Measurements from ENCODE around the gene OR7C1. TPM values are rescaled to one million over a fixed set of nuclear protein-coding genes. Genes with fewer than 3 reads are reported as not detected.
"Not testable (repeated sequence)": the region's sequence is repeated elsewhere in the genome, so short reads cannot be mapped to it uniquely, and the experiment has no call there.

OR7C1 gene
- total RNA-seq, 1 donor from 2014 or later = not detected

DNA sequence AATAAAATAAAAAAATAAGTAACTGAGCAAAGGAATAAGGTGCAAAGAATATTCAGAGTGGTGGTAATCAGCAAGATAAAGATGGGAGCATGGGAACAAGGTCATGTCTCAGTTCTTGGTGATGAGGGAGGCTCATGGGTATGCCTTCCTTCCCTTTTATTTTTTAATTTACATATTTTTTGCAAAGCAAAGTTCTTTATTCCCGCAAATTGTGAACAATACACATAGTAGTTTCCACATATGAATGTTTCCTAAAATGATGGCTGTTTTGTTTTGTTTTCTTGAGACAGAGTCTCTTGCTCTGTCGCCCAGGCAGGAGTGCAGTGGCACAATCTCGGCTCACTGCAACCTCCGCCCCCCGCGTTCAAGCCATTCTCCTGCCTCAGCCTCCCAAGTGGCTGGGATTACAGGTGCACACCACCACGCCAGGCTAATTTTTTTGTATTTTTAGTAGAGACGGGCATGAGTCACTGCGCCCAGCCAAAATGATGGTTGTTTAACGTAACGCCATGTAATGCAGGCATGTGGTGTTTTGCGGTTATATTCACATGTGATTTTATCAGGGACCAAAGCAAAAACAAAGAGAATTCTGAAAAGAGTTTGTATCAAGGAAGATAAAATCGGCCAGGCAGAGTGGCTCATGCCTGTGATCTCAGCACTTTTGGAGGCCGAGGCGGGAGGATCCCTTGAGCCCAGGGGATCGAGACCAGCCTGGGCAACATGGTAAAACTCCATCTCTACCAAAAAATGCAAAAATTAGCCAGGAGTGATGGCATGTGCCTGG, 52.2 kb downstream of the OR7C1 start:
- Histone ChIP-seq H3K4me1 (no peaks in the 10 kb centered on the region), H3K27me3 (no peaks in the 10 kb centered on the region), H3K36me3 (no peaks in the 10 kb centered on the region), H3K9me3 (no peaks in the 10 kb centered on the region), H3K27ac (peak overlapping the region; percentile 6), H3K4me3 (no peak overlapping the region)
- no peak for DNase-seq
- intact Hi-C loops (cut with DNase I) = no loop called here
- TF ChIP-seq, protein P1, sequence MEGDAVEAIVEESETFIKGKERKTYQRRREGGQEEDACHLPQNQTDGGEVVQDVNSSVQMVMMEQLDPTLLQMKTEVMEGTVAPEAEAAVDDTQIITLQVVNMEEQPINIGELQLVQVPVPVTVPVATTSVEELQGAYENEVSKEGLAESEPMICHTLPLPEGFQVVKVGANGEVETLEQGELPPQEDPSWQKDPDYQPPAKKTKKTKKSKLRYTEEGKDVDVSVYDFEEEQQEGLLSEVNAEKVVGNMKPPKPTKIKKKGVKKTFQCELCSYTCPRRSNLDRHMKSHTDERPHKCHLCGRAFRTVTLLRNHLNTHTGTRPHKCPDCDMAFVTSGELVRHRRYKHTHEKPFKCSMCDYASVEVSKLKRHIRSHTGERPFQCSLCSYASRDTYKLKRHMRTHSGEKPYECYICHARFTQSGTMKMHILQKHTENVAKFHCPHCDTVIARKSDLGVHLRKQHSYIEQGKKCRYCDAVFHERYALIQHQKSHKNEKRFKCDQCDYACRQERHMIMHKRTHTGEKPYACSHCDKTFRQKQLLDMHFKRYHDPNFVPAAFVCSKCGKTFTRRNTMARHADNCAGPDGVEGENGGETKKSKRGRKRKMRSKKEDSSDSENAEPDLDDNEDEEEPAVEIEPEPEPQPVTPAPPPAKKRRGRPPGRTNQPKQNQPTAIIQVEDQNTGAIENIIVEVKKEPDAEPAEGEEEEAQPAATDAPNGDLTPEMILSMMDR (IDR thresholded peaks at IDR 0.05) = no peak
- no peak for ATAC-seq

DNA sequence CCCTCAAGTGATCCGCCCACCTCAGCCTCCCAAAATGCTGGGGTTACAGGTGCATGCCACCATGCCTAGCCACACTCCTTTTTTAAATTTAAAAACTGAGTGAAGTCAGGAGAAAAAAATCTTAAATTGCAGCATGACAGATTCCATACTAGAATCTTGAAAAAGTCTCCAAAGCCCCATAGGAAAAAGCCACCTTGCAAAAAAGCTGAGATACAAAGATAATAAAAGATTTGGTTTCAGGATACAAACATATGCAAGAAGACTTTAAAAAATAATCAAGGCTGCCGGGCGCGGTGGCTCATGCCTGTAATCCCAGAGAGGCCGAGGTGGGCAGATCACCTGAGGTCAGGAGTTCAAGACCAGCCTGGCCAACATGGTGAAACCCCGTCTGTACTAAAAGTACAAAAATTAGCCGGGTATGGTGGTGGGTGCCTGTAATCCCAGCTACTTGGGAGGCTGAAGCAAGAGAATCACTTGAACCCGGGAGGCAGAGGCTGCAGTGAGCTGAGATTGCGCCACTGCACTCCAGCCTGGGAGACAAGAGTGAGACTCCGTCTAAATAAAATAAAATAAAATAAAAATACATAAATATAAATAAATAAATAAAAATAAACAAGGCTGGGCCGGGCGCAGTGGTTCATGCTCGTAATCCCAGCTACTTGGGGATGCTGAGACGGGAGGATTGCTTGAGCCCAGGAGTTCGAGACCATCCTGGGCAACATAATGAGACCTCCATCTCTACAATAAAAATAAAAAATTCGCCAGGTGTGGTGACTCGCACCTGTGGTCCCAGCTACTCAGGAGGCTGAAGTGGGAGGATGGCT, 53.1 kb downstream of the OR7C1 start:
- H3K27me3 ChIP-seq; intact Hi-C loops (cut with DNase I); H3K36me3 ChIP-seq; DNase-seq; H3K27ac ChIP-seq; H3K9me3 ChIP-seq; ATAC-seq; H3K4me1 ChIP-seq; H3K4me3 ChIP-seq: not testable (repeated sequence)

GRCh38 chr19:14780622-14781225, 54.3 kb downstream of the OR7C1 start:
- DNase-seq; H3K4me1 ChIP-seq; H3K36me3 ChIP-seq; ATAC-seq; H3K9me3 ChIP-seq; intact Hi-C loops (cut with DNase I); H3K4me3 ChIP-seq; H3K27me3 ChIP-seq; H3K27ac ChIP-seq: not testable (repeated sequence)

DNA sequence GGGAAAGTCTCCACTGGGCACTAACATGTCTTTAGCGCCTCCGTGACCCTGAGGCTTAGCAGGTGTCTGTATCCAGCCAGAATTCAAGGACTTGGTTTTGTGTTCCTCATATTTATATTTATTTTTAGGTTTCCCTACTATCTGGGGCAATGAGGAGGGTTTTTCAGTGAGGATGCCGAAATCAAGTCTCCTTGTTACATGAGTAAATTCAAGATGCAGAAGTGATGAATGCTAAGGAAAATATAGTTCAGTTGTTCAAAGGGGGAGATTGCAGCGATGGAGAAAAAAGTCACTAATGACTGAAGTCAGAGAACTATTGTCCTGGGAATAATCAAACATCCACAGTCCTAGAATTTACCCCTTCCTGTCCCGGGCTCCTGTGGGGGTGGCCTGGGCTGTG, 55.8 kb downstream of the OR7C1 start:
- TF ChIP-seq, protein P1 (IDR thresholded peaks at IDR 0.05) = no peak
- no peak for DNase-seq

DNA sequence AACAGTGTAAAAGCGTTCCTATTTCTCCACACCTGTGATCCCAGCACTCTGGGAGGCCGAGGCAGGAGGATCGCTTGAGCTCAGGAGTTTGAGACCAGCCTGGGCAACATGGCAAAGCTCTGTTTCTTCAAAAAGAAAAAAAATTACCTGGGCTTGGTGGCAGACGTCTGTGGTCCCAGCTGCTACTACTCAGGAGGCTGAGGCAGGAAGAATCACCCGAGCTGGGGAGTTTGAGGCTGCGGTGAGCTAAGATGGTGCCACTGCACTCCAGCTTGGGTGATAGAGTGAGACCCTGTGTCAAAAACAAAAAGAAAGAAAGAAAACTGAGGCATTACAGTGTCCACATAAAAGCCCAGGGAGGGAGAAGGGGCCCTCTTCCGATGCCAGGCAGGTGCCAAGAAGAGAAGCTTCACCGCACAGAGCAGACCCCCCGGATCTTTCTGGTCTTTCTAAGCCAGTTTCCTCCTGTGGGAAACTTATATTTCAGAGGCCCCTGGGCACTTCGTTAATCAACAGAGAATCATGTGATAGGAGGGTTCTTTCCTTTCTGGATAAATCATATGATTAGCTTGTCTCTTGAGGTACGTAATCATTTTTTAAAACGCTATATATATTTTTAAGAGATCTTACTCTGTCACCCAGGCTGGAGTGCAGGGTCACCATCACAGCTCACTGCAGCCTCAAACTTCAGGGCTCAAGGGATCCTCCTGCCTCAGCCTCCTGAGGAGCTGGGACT, 56.7 kb downstream of the OR7C1 start, which contains the start of gene ADGRE2:
Gene ADGRE2, minus strand, starts transcription at position 451 of the 736 bp plus-strand sequence. CDS start 1,804 bp downstream, outside the sequence.
- H3K9me3 ChIP-seq; ATAC-seq; H3K4me1 ChIP-seq; H3K4me3 ChIP-seq; H3K36me3 ChIP-seq; intact Hi-C loops (cut with DNase I); DNase-seq; H3K27ac ChIP-seq: not testable (repeated sequence)
- peaks cover 13% of the 10 kb centered on the region for H3K27me3 ChIP-seq

More for the DNA sequence above, 55.8 kb downstream of the OR7C1 start:
- Histone ChIP-seq H3K27me3 (peaks cover 13% of the 10 kb centered on the region), H3K4me3 (no peak overlapping the region), H3K4me1 (no peaks in the 10 kb centered on the region), H3K9me3 (no peaks in the 10 kb centered on the region), H3K36me3 (no peaks in the 10 kb centered on the region), H3K27ac (no peak overlapping the region)
- no peak for ATAC-seq
- intact Hi-C loops (cut with DNase I) = no loop called here

GRCh38 chr19:14777645-14778044, 57.3 kb downstream of the OR7C1 start:
- H3K27ac ChIP-seq; intact Hi-C loops (cut with DNase I); ATAC-seq; H3K36me3 ChIP-seq; H3K4me1 ChIP-seq; H3K4me3 ChIP-seq; DNase-seq; H3K9me3 ChIP-seq: not testable (repeated sequence)
- H3K27me3 ChIP-seq = peaks cover 13% of the 10 kb centered on the region

GRCh38 chr19:14775869-14776586, 59.0 kb downstream of the OR7C1 start:
- Histone ChIP-seq H3K36me3 (no peaks in the 10 kb centered on the region), H3K4me3 (peak overlapping the region; percentile 40), H3K4me1 (no peaks in the 10 kb centered on the region), H3K9me3 (no peaks in the 10 kb centered on the region), H3K27me3 (peaks cover 13% of the 10 kb centered on the region), H3K27ac (no peak overlapping the region)
- TF ChIP-seq, protein P1 (IDR thresholded peaks at IDR 0.05) = no peak
- intact Hi-C loops (cut with DNase I) = no loop called here
- peak; percentile 74 for DNase-seq
- ATAC-seq = peak; percentile 58

GRCh38 chr19:14775326-14775725, 59.7 kb downstream of the OR7C1 start:
- H3K4me3 ChIP-seq = peak overlapping the region; percentile 40
- intact Hi-C loops (cut with DNase I); H3K27ac ChIP-seq; DNase-seq; ATAC-seq; H3K9me3 ChIP-seq; H3K4me1 ChIP-seq; H3K36me3 ChIP-seq: not testable (repeated sequence)
- H3K27me3 ChIP-seq = peaks cover 13% of the 10 kb centered on the region

Measured in upper lobe of right lung (tissue), 1 donor.